HepG2 (cell line): Measurements from ENCODE around the gene CDCA5. TPM values are rescaled to one million over a fixed set of nuclear protein-coding genes. Genes with fewer than 3 reads are reported as not detected.

ENCODE experiments used
- ATF3 ChIP-seq: sonication (generic); formaldehyde crosslinking; IDR thresholded peaks from 2 replicates; pipeline ENCODE4 v1.4.0; 2020; ENCODE audit warnings: missing genetic modification reagents
- BHLHE40 ChIP-seq: IDR thresholded peaks from 2 replicates; pipeline ENCODE4 v1.6.1; 2011; ENCODE audit warnings: low read length, improper control_type of control experiment
- FOXM1 ChIP-seq: sonication (generic); formaldehyde crosslinking; IDR thresholded peaks from 2 replicates; pipeline ENCODE4 v1.5.0; 2020; ENCODE audit warnings: missing genetic modification reagents
- FUBP1 ChIP-seq: sonication (generic); formaldehyde crosslinking; IDR thresholded peaks from 2 replicates; pipeline ENCODE4 v1.5.1; 2020; ENCODE audit warnings: missing genetic modification reagents, mild to moderate bottlenecking, borderline replicate concordance
- MIER3 ChIP-seq: IDR thresholded peaks from 2 replicates; pipeline ENCODE4 v1.6.1; 2016; ENCODE audit warnings: missing compliant biosample characterization, borderline replicate concordance
- MIXL1 ChIP-seq: IDR thresholded peaks from 2 replicates; pipeline ENCODE4 v1.6.1; 2016
- NCOR1 ChIP-seq: fragments of 200-600 bp; sonication (generic); IDR thresholded peaks from 2 replicates; pipeline ENCODE4 v1.7.0; 2017; ENCODE audit warnings: antibody characterized with exemption, low read length, borderline replicate concordance
- RBAK ChIP-seq: sonication (generic); formaldehyde crosslinking; IDR thresholded peaks from 2 replicates; pipeline ENCODE4 v1.5.1; 2020; ENCODE audit warnings: mild to moderate bottlenecking, missing genetic modification reagents
- SRSF4 ChIP-seq: fragments of 200-400 bp; formaldehyde crosslinking; IDR thresholded peaks from one replicate; pipeline ENCODE4 v1.6.1; 2018; ENCODE audit warnings: mild to moderate bottlenecking, low read depth, low read length, moderate library complexity; ENCODE audit not compliant: poor library complexity, severe bottlenecking
- SUZ12 ChIP-seq: fragments of 150-350 bp; IDR thresholded peaks from 2 replicates; pipeline ENCODE4 v1.6.1; 2014; ENCODE audit warnings: low read depth, low read length
- THAP7 ChIP-seq: sonication (generic); formaldehyde crosslinking; IDR thresholded peaks from 2 replicates; pipeline ENCODE4 v1.8.1; 2023; ENCODE audit warnings: mild to moderate bottlenecking, missing genetic modification reagents
- TP53 ChIP-seq: sonication (generic); formaldehyde crosslinking; conservative IDR thresholded peaks from 2 replicates; pipeline ENCODE4 v1.4.0; 2020; ENCODE audit warnings: missing genetic modification reagents
- ZFP82 ChIP-seq: sonication (generic); formaldehyde crosslinking; IDR thresholded peaks from 2 replicates; pipeline ENCODE4 v1.5.1; 2020; ENCODE audit warnings: mild to moderate bottlenecking, missing genetic modification reagents, borderline replicate concordance
- ZNF121 ChIP-seq: sonication (generic); formaldehyde crosslinking; IDR thresholded peaks from 2 replicates; pipeline ENCODE4 v1.5.0; 2020; ENCODE audit warnings: mild to moderate bottlenecking, missing genetic modification reagents
- ZNF382 ChIP-seq: sonication (generic); formaldehyde crosslinking; IDR thresholded peaks from 2 replicates; pipeline ENCODE4 v1.5.0; 2020; ENCODE audit warnings: missing genetic modification reagents, mild to moderate bottlenecking, borderline replicate concordance
- ZNF44 ChIP-seq: sonication (generic); formaldehyde crosslinking; IDR thresholded peaks from 2 replicates; pipeline ENCODE4 v1.5.1; 2020; ENCODE audit warnings: mild to moderate bottlenecking, missing genetic modification reagents
- ZNF501 ChIP-seq: sonication (generic); formaldehyde crosslinking; IDR thresholded peaks from 2 replicates; pipeline ENCODE4 v1.5.1; 2020; ENCODE audit warnings: mild to moderate bottlenecking, moderate library complexity, missing genetic modification reagents
- ZNF891 ChIP-seq: sonication (generic); formaldehyde crosslinking; IDR thresholded peaks from 2 replicates; pipeline ENCODE4 v1.5.0; 2020; ENCODE audit warnings: mild to moderate bottlenecking, missing genetic modification reagents
- polyA plus RNA-seq, 8 experiments: library from polyadenylated mRNA; depleted of rRNA in 3 of 8; stranded (reverse) in 7 of 8; unstranded in 1 of 8; fragments of >200 nt; fragmentation: Illumina TruSeq in 4 of 8; extraction: Trizol in 4 of 8; gene quantifications; 2 replicates each; pipeline versions ENCODE4 v1.2.1 to v1.2.3, GENCODE V29; 2011 to 2016; ENCODE audit warnings: low read depth in 4 of 8, missing spikeins in 1 of 8, mixed read lengths in 1 of 8; ENCODE audit not compliant: insufficient read depth in 1 of 8
- total RNA-seq, 5 experiments: library from RNA; depleted of rRNA; stranded (reverse); fragments of >200 nt; fragmentation: Illumina TruSeq; extraction: Trizol; gene quantifications; 2 replicates each; pipeline ENCODE4 v1.2.3, GENCODE V29; 2016; ENCODE audit warnings: low read depth in 1 of 5
- TF ChIP-seq, protein P1 (sequence below): sonication (generic); formaldehyde crosslinking; IDR thresholded peaks from 2 replicates; pipeline ENCODE4 v1.5.0; 2020; ENCODE audit warnings: mild to moderate bottlenecking, missing genetic modification reagents, borderline replicate concordance
- TF ChIP-seq, protein P2 (sequence below): sonication (generic); formaldehyde crosslinking; conservative IDR thresholded peaks from 2 replicates; pipeline ENCODE4 v1.8.0; 2022; ENCODE audit warnings: mild to moderate bottlenecking, moderate library complexity, missing genetic modification reagents

Gene CDCA5
- total and polyA plus RNA-seq, 2 of the 13 experiments (the other 11 are each of a cell fraction or from before 2014, with no cell fraction given) = 13.5 to 50.6 TPM

- TF ChIP-seq THAP7 (CRISPR knock-in tag) = peak; percentile 64; the same call in 1 of the 2 replicates
- TF ChIP-seq ZNF891 (CRISPR knock-in tag) = peak; percentile 83; the same call in 1 of the 2 replicates
- TF ChIP-seq, protein P1, sequence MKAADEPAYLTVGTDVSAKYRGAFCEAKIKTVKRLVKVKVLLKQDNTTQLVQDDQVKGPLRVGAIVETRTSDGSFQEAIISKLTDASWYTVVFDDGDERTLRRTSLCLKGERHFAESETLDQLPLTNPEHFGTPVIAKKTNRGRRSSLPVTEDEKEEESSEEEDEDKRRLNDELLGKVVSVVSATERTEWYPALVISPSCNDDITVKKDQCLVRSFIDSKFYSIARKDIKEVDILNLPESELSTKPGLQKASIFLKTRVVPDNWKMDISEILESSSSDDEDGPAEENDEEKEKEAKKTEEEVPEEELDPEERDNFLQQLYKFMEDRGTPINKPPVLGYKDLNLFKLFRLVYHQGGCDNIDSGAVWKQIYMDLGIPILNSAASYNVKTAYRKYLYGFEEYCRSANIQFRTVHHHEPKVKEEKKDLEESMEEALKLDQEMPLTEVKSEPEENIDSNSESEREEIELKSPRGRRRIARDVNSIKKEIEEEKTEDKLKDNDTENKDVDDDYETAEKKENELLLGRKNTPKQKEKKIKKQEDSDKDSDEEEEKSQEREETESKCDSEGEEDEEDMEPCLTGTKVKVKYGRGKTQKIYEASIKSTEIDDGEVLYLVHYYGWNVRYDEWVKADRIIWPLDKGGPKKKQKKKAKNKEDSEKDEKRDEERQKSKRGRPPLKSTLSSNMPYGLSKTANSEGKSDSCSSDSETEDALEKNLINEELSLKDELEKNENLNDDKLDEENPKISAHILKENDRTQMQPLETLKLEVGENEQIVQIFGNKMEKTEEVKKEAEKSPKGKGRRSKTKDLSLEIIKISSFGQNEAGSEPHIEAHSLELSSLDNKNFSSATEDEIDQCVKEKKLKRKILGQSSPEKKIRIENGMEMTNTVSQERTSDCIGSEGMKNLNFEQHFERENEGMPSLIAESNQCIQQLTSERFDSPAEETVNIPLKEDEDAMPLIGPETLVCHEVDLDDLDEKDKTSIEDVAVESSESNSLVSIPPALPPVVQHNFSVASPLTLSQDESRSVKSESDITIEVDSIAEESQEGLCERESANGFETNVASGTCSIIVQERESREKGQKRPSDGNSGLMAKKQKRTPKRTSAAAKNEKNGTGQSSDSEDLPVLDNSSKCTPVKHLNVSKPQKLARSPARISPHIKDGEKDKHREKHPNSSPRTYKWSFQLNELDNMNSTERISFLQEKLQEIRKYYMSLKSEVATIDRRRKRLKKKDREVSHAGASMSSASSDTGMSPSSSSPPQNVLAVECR (CRISPR knock-in tag) = peak; percentile 87
- no peak for TF ChIP-seq SRSF4
- peak; percentile 67; the same call in 1 of the 2 replicates for TF ChIP-seq TP53 (CRISPR knock-in tag)
- TF ChIP-seq, protein P2, sequence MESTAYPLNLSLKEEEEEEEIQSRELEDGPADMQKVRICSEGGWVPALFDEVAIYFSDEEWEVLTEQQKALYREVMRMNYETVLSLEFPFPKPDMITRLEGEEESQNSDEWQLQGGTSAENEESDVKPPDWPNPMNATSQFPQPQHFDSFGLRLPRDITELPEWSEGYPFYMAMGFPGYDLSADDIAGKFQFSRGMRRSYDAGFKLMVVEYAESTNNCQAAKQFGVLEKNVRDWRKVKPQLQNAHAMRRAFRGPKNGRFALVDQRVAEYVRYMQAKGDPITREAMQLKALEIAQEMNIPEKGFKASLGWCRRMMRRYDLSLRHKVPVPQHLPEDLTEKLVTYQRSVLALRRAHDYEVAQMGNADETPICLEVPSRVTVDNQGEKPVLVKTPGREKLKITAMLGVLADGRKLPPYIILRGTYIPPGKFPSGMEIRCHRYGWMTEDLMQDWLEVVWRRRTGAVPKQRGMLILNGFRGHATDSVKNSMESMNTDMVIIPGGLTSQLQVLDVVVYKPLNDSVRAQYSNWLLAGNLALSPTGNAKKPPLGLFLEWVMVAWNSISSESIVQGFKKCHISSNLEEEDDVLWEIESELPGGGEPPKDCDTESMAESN (CRISPR knock-in tag) = peak; percentile 90
- TF ChIP-seq RBAK = no peak
- TF ChIP-seq MIER3 (CRISPR knock-in tag) = peak; percentile 86; the same call in 1 of the 2 replicates
- TF ChIP-seq SUZ12 = no peak
- peak; percentile 31; the same call in 1 of the 2 replicates for TF ChIP-seq ZNF44 (CRISPR knock-in tag)
- TF ChIP-seq BHLHE40 = peak; percentile 78
- peak; percentile 94 for TF ChIP-seq ZFP82 (CRISPR knock-in tag)
- peak; percentile 53; the same call in 1 of the 2 replicates for TF ChIP-seq MIXL1
- TF ChIP-seq ZNF121 (CRISPR knock-in tag) = peak; percentile 52; the same call in 1 of the 2 replicates
- TF ChIP-seq ZNF382 (CRISPR knock-in tag) = no peak
- TF ChIP-seq ZNF501 = peak; percentile 70
- peak; percentile 51; the same call in 1 of the 2 replicates for TF ChIP-seq ATF3
- TF ChIP-seq NCOR1 = peak; percentile 90
- no peak for TF ChIP-seq FOXM1
- TF ChIP-seq FUBP1 (CRISPR knock-in tag) = no peak
Measured at GRCh38 chr11:65095974-65096806, 12.3 kb upstream of the CDCA5 start, which contains the start of gene VPS51 (continued).
